Keratinocyte (primary cell): ENCODE data around the gene PGAP6. TPM values are rescaled to one million over a fixed set of nuclear protein-coding genes. Genes with fewer than 3 reads are reported as not detected.

Experiments used
- DNase-seq: peaks from one replicate; pipeline ENCODE4 v3.0.0-alpha.2; 2011; ENCODE audit warnings: low read depth, missing footprints, low spot score
- FAIRE-seq: peaks from 2 replicates; lab custom pipeline; 2011; peaks lifted over from hg19 to GRCh38; lab: Jason Lieb, UNC
- H2AFZ ChIP-seq: 2 replicates; pipeline ENCODE4 v1.6.0; 2012; ENCODE audit warnings: low read length, control low read depth, inconsistent platforms; ENCODE audit not compliant: control insufficient read depth
- H3K27ac ChIP-seq: 2 replicates; pipeline ENCODE4 v1.5.1; 2011; ENCODE audit warnings: low read length; ENCODE audit not compliant: control insufficient read depth, insufficient read depth
- H3K27me3 ChIP-seq: 3 replicates; pipeline ENCODE4 v1.6.0; 2011; ENCODE audit warnings: low read length; ENCODE audit not compliant: control insufficient read depth, insufficient read depth; ENCODE audit errors: extremely low read depth
- H3K36me3 ChIP-seq, 2 experiments: 2 replicates in 1 of 2; 3 replicates in 1 of 2; pipeline ENCODE4 v1.5.1; 2011; ENCODE audit warnings: low read length in 2 of 2, mild to moderate bottlenecking in 1 of 2; ENCODE audit not compliant: control insufficient read depth in 2 of 2, insufficient read depth in 2 of 2; ENCODE audit errors: extremely low read depth in 1 of 2
- H3K4me1 ChIP-seq: 3 replicates; pipeline ENCODE4 v1.5.1; 2011; ENCODE audit warnings: low read length; ENCODE audit not compliant: control insufficient read depth, insufficient read depth; ENCODE audit errors: extremely low read depth
- H3K4me2 ChIP-seq: 3 replicates; pipeline ENCODE4 v1.6.0; 2011; ENCODE audit warnings: low read depth, low read length; ENCODE audit not compliant: control insufficient read depth, insufficient read depth; ENCODE audit errors: extremely low read depth
- H3K4me3 ChIP-seq, 3 experiments: fragments of 200-600 bp in 1 of 3; sonication (generic) in 1 of 3; 2 replicates in 2 of 3; 3 replicates in 1 of 3; pipeline ENCODE4 v1.5.1; 2011 to 2016; ENCODE audit warnings: low read length in 3 of 3, mild to moderate bottlenecking in 3 of 3, control low read depth in 2 of 3, inconsistent platforms in 1 of 3, low read depth in 1 of 3, mixed read lengths in 1 of 3, mixed run types in 1 of 3, moderate library complexity in 1 of 3; ENCODE audit not compliant: control insufficient read depth in 2 of 3, insufficient read depth in 2 of 3; ENCODE audit errors: extremely low read depth in 1 of 3
- H3K79me2 ChIP-seq: 2 replicates; pipeline ENCODE4 v1.6.0; 2012; ENCODE audit warnings: low read length; ENCODE audit not compliant: control insufficient read depth, insufficient read depth
- H3K9ac ChIP-seq: 3 replicates; pipeline ENCODE4 v1.6.0; 2011; ENCODE audit warnings: low read length; ENCODE audit not compliant: control insufficient read depth, insufficient read depth; ENCODE audit errors: extremely low read depth
- H3K9me1 ChIP-seq: 3 replicates; pipeline ENCODE4 v1.6.0; 2011; ENCODE audit warnings: low read length; ENCODE audit not compliant: control insufficient read depth, insufficient read depth; ENCODE audit errors: extremely low read depth
- H3K9me3 ChIP-seq: 2 replicates; pipeline ENCODE4 v1.5.1; 2012; ENCODE audit warnings: low read depth, low read length; ENCODE audit not compliant: control insufficient read depth
- H4K20me1 ChIP-seq: 3 replicates; pipeline ENCODE4 v1.6.0; 2011; ENCODE audit warnings: low read length; ENCODE audit not compliant: control insufficient read depth, insufficient read depth; ENCODE audit errors: extremely low read depth
- EZH2 ChIP-seq: IDR thresholded peaks from one replicate; pipeline ENCODE4 v1.6.1; 2012; ENCODE audit warnings: inconsistent platforms, mild to moderate bottlenecking, low read length, moderate library complexity
- dilution Hi-C: fragments of 300-500 bp; cut with MboI; formaldehyde crosslinking; loops from one replicate; pipeline ENCODE4 v1.7.0; 2020; ENCODE audit warnings: low sequenced_read_pairs; ENCODE audit not compliant: extremely low pct_ligation_motif_present
- polyA plus RNA-seq, 5 experiments: library from polyadenylated mRNA; depleted of rRNA in 3 of 5; stranded (reverse) in 3 of 5; stranded (forward) in 1 of 5; unstranded in 1 of 5; fragments of >200 nt; gene quantifications; 1 replicate in 1 of 5; 2 replicates in 3 of 5; 3 replicates in 1 of 5; pipeline versions ENCODE4 v1.2.1 to v1.2.3, GENCODE V29; 2011 to 2012; ENCODE audit warnings: missing spikeins in 2 of 5, low read depth in 1 of 5, low replicate concordance in 1 of 5
- TF ChIP-seq, protein P1 (sequence below), 3 experiments: IDR thresholded peaks in 1 of 3; conservative IDR thresholded peaks in 1 of 3; optimal IDR thresholded peaks in 1 of 3; 2 replicates in 2 of 3; 3 replicates in 1 of 3; pipeline versions ENCODE3 to v1.5.1; 2011; ENCODE audit warnings: low read length in 3 of 3, mild to moderate bottlenecking in 3 of 3, moderate library complexity in 2 of 3, control low read depth in 1 of 3, inconsistent platforms in 1 of 3; ENCODE audit not compliant: insufficient read depth in 2 of 3; ENCODE audit errors: extremely low read depth in 1 of 3

PGAP6 gene
- polyA plus RNA-seq, 1 donor (not counting 4 experiments of a cell fraction or from before 2014, with no cell fraction given): 25.5 TPM

DNA sequence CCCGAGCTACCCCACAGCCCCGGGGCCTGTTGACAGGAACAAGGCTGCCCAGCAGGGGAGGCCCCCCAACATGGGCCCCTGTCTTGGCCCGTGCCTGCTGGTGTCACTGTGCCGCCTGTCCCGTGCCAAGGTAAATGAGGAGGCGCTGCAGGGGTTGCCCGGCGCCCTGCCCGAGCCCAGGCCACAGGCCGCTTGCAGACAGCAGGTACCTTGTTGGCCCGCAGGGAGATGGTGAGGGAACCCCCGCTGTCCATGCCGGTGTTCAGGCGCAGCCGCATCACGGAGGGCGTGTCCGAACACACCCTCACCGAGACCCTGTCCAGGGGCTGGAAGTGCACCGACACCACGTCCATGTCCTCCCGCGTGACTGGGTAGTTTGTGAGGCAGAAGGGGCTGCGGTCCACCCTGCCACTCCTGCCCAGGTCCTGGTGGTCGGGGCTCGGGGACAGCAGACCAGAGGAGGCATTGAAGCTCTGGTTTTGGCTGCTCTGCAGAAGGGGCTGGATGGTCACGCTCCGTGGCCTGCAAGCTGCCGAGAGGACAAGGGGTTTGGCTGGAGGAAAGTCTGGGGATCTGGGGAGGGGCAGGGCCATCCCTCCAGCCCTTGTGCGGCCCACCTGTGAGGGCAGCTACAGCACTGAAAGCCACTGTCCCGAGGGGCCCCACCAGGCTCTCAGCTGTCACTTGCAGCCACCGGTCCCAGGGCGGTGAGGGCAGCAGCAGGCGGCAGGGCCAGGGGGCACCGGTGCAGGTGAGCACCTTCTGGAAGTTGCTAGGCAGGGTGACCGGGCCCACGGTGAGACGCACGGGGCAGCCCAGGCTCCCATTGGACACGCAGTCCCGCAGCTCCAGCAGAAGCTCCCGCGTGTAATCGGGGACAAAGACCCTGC lies 5.6 kb downstream of the PGAP6 start:
- dilution Hi-C loops: no loop called here
- TF ChIP-seq, protein P1, sequence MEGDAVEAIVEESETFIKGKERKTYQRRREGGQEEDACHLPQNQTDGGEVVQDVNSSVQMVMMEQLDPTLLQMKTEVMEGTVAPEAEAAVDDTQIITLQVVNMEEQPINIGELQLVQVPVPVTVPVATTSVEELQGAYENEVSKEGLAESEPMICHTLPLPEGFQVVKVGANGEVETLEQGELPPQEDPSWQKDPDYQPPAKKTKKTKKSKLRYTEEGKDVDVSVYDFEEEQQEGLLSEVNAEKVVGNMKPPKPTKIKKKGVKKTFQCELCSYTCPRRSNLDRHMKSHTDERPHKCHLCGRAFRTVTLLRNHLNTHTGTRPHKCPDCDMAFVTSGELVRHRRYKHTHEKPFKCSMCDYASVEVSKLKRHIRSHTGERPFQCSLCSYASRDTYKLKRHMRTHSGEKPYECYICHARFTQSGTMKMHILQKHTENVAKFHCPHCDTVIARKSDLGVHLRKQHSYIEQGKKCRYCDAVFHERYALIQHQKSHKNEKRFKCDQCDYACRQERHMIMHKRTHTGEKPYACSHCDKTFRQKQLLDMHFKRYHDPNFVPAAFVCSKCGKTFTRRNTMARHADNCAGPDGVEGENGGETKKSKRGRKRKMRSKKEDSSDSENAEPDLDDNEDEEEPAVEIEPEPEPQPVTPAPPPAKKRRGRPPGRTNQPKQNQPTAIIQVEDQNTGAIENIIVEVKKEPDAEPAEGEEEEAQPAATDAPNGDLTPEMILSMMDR (optimal IDR thresholded peaks at IDR 0.05 in 1 of 3, IDR thresholded peaks at IDR 0.05 in 1 of 3, conservative IDR thresholded peaks at IDR 0.05 in 1 of 3; ENCODE audit: extremely low read depth in 1 of 3, insufficient read depth in 2 of 3, low read length in 3 of 3): no peak
- TF ChIP-seq EZH2: no peak
- peaks cover 0 to 18% of the 10 kb centered on the region in 2 experiments for H3K36me3 ChIP-seq
- no peak overlapping the region for H3K4me2 ChIP-seq
- H3K79me2 ChIP-seq: peaks cover 9% of the 10 kb centered on the region
- H3K4me1 ChIP-seq: peaks cover 3% of the 10 kb centered on the region
- no peak overlapping the region for H3K27ac ChIP-seq
- H3K9me1 ChIP-seq: no peaks in the 10 kb centered on the region
- FAIRE-seq (no peak), DNase-seq (no peak)
- H3K9me3 ChIP-seq: no peaks in the 10 kb centered on the region
- H3K9ac ChIP-seq: no peak overlapping the region
- H4K20me1 ChIP-seq: no peaks in the 10 kb centered on the region
- no peaks in the 10 kb centered on the region for H3K27me3 ChIP-seq
- H2AFZ ChIP-seq: no peak overlapping the region
- H3K4me3 ChIP-seq: no peak overlapping the region

DNA sequence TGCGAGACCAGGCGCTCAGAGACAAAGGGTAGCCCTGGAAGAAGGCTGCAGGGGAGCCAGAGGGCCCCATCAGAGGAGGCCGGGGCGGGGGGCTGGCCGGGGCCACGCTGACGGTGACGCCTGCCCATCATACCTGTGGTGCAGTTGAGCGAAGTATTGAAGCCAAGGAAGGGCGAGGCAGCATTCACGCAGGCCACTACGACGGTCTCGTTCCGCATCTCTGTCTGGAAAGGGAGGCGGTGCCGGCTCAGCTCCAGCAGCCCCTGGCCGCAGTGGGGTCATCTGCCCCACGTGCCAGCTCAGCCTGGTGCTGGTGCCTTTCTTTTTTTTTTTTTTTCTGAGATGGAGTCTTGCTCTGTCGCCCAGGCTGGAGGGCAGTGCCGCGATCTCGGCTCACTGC lies 6.6 kb downstream of the PGAP6 start:
- Histone ChIP-seq H3K9me1 (no peaks in the 10 kb centered on the region), H3K9me3 (no peaks in the 10 kb centered on the region), H3K4me3 (no peak overlapping the region), H2AFZ (no peak overlapping the region), H3K27me3 (no peaks in the 10 kb centered on the region), H4K20me1 (no peaks in the 10 kb centered on the region), H3K79me2 (peaks cover 8% of the 10 kb centered on the region), H3K9ac (no peak overlapping the region), H3K27ac (no peak overlapping the region), H3K4me1 (peaks cover 7% of the 10 kb centered on the region), H3K4me2 (no peak overlapping the region), H3K36me3 (peaks cover 0 to 18% of the 10 kb centered on the region in 2 experiments)
- no peak for FAIRE-seq
- dilution Hi-C loops: no loop called here
- no peak for DNase-seq
- TF ChIP-seq, protein P1 (optimal IDR thresholded peaks at IDR 0.05 in 1 of 3, IDR thresholded peaks at IDR 0.05 in 1 of 3, conservative IDR thresholded peaks at IDR 0.05 in 1 of 3; ENCODE audit: extremely low read depth in 1 of 3, insufficient read depth in 2 of 3, low read length in 3 of 3): no peak
- TF ChIP-seq EZH2: no peak
